ENCODE data around the gene KDM3A.

- TF ChIP-seq FOXM1 (IDR thresholded peaks at IDR 0.05; ENCODE audit: borderline replicate concordance) (no peak), FOXA1 (IDR thresholded peaks at IDR 0.05) (no peak), LEF1 (IDR thresholded peaks at IDR 0.05; ENCODE audit: borderline replicate concordance) (no peak), SP1 (IDR thresholded peaks at IDR 0.05) (no peak), ELF4 (IDR thresholded peaks at IDR 0.05) (no peak), ARNT (IDR thresholded peaks at IDR 0.05) (no peak), HDGF (IDR thresholded peaks at IDR 0.05; ENCODE audit: borderline replicate concordance) (no peak), TARDBP (IDR thresholded peaks at IDR 0.05) (no peak), SUZ12 (IDR thresholded peaks at IDR 0.05) (no peak), FOXK2 (IDR thresholded peaks at IDR 0.05) (no peak), CTBP1 (IDR thresholded peaks at IDR 0.05; ENCODE audit: borderline replicate concordance) (no peak), BHLHE40 (IDR thresholded peaks at IDR 0.05; ENCODE audit: borderline replicate concordance) (no peak), NFRKB (IDR thresholded peaks at IDR 0.05) (no peak)
These were observed 12.7 kb downstream of the KDM3A start for GRCh38 chr2:86453836-86454235.

Measured in HEK293T (cell line).